ENCODE measurements around the gene FILIP1L.

GRCh38 chr3:99859825-99860224 is 254.5 kb downstream of the FILIP1L start:
- no peak for TF ChIP-seq CTCF (IDR thresholded peaks at IDR 0.05)
- no peak for TF ChIP-seq POLR2A (IDR thresholded peaks at IDR 0.05)

Data from thyroid gland (tissue), 4 donors.